GDM1 (cell line): Measurements from ENCODE around the gene MSI2.
"Not testable (repeated sequence)": the region's sequence is repeated elsewhere in the genome, so short reads cannot be mapped to it uniquely, and the experiment has no call there.

ENCODE experiments used
- DNase-seq: peaks from one replicate; lab custom pipeline; 2025; lab: John Stamatoyannopoulos, UW

Gene MSI2

DNA sequence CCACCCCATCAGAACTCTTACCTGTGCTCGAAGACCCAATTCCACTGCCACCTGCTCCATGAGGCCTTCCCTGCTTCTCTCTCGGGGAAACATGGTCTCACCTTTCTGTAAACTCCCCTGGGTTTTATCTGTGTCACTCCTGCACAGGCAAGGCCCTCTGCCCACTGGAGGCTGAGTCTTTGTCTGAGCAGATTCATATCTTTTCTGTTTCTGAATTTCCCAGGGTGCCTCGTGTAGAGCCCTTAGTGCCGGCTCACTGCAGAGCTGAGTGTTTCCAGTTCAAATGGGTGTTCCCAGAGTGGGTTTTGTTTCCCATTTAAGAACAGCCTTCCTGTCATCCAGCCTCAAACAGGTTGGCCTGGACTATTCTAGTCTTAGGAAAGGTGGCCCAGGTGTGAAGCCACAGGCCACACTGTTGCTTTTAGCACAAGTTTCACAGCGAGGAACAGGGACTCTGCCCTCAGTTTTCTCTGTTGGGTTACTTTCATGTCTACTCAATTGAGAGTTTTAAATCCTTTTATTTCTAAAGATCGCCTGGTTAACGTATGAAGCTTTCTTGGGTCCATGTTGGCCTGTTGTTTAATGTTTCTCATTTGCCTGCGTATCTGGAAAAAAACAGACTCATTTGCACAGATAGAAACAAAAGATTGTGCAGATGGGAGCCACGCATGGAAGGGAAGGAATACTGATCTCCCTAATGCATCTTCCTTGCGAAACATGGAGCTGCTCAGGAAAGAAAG lies 228.7 kb downstream of the MSI2 start:
- no peak for DNase-seq

GRCh38 chr17:57485566-57485865 lies 229.2 kb downstream of the MSI2 start:
- no peak for DNase-seq

- no peak for DNase-seq
Observed at GRCh38 chr17:57485916-57486881, 229.9 kb downstream of the MSI2 start.

DNA sequence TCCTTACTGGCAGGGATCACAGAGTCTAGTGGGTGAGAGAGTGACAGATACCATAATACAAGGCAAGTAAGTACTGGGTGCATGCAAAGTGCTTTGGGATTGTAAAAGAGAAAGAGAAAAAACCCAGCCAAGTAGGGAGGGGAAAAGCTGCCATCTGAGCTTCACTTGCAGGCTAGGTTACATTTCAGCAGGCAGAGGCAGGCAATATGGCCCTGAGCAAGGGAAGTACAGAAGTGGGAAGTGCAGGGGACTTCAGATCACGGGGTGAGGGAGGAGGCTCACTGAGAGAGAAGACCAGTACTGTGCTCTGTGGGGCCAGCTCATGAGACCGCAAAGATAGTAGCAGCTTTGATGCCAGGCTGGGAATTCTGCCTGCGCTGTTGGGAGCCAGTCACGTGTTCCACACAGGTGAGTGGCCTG lies 230.6 kb downstream of the MSI2 start:
- peak; percentile 42 for DNase-seq

DNA sequence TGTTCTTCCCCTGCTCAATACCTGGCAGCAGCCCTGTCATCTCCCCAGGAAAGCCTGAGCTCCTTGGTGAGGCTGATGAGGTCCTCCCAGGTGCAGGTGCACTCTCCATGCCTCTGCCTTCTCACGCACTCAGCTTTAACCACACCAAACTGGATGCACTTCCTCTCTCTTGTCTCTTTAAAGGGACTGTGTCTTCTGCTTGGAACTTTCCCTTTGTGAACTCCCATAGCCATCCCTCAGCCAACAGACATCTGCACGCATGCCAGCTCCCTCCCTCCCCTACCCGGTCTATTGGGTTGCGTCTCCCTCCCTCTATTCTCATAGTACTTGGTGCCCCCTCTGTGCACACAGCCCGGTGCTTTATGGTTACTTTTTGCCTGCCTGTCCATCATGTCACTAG lies 231.2 kb downstream of the MSI2 start:
- DNase-seq = no peak

- no peak for DNase-seq
Observed at GRCh38 chr17:57488856-57489255, 232.5 kb downstream of the MSI2 start.

DNA sequence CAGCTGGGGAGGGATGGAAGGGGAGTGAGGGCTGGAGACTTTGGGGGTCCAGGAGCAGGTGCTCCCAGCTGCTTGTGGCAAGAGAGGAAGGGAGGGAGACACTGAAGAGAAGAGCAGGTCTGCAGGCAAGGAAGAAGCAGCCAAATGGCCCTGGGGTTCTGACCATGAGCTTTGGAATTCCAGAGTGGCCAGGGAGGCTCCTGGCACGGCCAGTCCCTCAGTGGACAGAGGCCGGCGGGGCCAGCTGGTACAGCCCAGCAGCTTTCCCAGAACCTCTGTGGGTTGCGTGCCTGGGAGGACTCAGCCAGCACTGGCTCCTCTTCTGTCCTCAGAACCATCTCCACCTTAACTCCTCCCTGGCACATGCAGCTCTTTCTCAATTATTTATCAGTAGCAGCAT lies 233.0 kb downstream of the MSI2 start:
- no peak for DNase-seq

DNA sequence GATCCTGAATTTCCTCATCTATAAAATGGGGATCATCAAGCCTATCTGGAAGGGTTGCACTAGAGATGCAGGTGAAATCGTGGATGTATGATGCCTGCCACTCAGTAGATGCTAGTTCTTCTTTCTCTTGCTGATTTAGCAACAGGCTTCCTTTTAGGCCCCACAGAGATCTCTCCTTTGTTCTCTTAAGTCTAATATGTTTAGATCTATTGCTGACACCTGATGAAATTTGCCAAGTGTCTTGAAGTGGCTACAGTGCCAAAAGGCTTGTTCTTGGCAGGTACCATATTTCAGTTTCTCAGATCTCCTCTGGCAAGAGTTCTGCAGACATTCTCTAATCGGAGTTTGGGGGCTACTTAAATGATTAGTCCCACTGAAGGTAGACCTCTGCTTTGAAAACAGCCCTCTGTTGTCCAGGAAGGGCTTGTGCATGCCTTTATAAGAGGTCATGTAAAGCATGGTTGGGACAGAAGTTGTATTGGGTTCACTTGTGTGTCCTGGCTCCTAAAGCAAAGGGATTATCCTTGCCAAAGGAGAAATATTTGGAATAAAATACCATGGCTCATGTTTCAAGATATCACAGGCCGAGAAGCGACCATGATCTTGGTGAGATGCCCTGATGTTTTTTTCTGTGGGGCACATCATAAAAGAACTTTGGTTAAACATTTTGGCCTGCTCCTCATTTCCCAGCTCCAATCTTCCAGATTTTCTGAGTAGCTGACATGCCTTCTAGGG lies 234.0 kb downstream of the MSI2 start:
- no peak for DNase-seq

GRCh38 chr17:57490890-57491289 lies 234.6 kb downstream of the MSI2 start:
- DNase-seq = no peak

- no peak for DNase-seq
Observed at GRCh38 chr17:57493171-57493570, 236.8 kb downstream of the MSI2 start.

- no peak for DNase-seq
Observed at GRCh38 chr17:57493625-57494024, 237.3 kb downstream of the MSI2 start.

- no peak for DNase-seq
Observed at GRCh38 chr17:57494443-57494842, 238.1 kb downstream of the MSI2 start.

- no peak for DNase-seq
Observed at GRCh38 chr17:57495771-57496170, 239.4 kb downstream of the MSI2 start.

GRCh38 chr17:57496382-57496781 lies 240.1 kb downstream of the MSI2 start:
- DNase-seq = no peak

DNA sequence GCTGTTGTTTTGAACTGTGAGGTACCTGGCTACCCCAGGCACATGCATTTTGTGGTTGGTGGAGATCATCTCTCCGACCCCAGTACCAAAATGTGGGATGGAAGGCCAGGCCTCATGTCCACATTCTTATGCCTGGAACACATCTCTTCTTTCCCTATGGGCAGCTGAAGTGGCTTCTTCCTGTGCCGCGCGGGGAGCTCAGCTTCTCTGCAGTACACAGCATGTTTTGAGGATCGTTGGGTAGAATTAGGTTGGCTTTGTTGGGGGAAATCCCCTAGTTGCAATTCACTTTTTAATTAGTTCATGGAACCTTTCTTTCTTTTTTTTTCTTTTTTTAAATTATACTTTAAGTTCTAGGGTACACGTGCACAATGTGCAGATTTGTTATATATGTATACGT lies 242.1 kb downstream of the MSI2 start:
- no peak for DNase-seq

DNA sequence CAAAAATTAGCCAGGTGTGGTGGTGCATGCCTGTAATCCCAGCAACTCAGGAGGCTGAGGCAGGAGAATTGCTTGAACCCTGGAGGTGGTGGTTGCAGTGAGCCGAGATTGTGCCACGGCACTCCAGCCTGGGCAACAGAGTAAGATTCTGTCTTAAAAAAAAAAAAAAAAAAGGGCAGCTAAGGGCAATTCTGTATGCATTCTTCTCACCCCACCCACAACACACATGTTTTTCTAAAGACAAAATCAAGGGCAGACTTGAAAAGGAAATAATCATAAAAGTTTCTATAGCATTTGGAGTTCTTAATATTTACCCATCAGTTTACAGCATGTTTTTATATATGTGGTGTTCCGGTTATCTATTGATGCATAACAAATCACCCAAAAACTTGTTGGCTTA lies 242.9 kb downstream of the MSI2 start:
- not testable (repeated sequence) for DNase-seq

- no peak for DNase-seq
Observed at GRCh38 chr17:57499648-57500049, 243.3 kb downstream of the MSI2 start.

DNA sequence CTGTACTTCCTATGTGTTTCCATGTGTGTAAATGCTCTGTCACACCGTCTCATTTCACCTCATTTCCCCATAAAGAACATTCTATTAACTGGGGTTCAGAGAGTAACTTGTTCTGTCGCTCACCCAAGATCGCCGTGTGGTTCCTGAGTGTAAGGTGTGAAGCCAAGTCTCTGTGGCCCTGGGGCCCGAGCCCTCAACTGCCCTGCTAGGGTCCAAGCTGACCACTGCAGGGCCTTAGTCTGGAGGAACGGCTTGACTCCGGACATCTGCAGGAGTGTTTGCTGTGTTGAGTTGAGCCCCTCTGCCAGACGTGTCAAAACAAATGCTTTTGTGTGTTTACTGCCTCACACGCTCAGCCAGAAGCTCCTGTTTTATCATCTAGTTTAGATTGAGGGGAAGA lies 244.7 kb downstream of the MSI2 start:
- DNase-seq = no peak

DNA sequence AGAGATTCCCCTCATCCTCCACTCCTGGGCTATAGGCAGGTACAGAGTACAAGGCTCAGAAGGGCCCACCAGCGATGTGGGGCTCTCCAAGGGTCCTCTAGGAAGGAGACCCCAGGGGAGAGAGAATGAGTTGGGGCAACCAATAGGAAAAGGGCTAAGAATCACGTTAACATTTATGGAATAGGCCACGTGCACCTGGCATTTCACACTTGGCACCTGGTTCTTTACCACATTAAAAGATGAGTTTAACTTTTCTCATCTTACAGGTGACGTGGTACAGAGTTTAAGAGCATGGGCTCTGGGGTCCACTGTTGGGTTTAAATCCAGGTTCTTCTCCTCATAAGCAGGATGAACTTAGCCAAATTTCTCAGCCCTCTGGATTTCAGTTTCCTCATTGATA lies 245.7 kb downstream of the MSI2 start:
- DNase-seq = no peak

- DNase-seq = no peak
Observed at GRCh38 chr17:57502811-57503241, 246.5 kb downstream of the MSI2 start.

DNA sequence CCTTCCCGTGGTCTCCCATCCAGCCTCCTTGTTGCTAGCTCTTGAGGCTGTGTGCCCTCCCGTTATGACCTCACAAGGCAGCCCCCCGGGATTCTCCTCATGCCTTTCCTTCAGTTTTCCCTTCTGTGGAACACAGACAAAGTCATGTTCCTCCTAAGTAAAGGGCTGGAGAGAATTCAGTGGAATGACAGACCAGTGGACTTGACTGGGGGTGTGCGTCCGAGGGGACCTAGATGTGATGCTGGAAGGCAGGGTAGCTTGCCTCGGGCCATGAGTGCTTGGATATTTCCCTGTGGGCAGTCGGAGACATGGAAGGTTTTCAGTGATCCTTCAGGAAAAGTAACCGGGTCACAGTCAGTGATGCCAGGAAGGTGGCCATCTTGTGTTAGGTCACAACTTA lies 247.9 kb downstream of the MSI2 start:
- DNase-seq = no peak
